Measurements from ENCODE around the gene NRG3.

The NRG3 gene

DNA sequence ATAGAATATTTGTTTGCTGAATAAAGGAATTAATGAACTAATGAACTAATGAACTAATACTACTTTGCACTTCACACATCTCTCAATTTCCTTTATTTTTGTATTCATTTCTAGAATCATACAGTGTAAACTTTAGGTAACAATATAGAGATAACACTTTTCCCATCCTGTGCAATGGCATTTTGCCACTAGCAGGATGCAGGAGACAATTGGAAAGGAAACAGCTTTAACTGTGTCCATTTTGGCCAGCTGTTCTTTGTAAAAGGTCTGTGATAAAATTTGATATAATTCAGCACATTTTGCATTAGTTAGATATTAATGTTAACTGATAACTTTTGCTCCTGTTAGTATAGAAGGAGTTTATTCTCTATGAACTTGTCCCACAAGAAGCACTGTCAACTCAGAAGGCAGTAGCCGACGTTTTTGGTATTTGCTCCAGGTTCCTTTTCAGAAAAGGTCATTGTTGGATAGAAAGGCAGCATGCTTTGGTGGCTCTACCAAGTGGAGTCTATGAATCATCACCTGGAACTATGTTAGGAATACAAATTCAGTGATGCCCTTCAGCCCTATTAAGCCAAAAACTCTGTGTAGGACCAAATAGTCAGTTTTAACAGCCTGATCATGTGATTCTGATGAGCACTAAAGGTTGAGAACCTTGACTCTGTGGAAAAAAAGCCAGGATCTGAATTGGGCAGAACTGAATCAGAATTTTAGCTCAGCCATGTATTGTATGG lies 86.6 kb downstream of the NRG3 start:
- H3K27ac ChIP-seq (replicated peaks): no peak overlapping the region
- no peak for DNase-seq (ENCODE audit: low read depth in 1 of 2, low spot score in 1 of 2)
- no peak for TF ChIP-seq SPI1 (IDR thresholded peaks at IDR 0.05; ENCODE audit: borderline replicate concordance, low read depth)
- TF ChIP-seq, protein P1, sequence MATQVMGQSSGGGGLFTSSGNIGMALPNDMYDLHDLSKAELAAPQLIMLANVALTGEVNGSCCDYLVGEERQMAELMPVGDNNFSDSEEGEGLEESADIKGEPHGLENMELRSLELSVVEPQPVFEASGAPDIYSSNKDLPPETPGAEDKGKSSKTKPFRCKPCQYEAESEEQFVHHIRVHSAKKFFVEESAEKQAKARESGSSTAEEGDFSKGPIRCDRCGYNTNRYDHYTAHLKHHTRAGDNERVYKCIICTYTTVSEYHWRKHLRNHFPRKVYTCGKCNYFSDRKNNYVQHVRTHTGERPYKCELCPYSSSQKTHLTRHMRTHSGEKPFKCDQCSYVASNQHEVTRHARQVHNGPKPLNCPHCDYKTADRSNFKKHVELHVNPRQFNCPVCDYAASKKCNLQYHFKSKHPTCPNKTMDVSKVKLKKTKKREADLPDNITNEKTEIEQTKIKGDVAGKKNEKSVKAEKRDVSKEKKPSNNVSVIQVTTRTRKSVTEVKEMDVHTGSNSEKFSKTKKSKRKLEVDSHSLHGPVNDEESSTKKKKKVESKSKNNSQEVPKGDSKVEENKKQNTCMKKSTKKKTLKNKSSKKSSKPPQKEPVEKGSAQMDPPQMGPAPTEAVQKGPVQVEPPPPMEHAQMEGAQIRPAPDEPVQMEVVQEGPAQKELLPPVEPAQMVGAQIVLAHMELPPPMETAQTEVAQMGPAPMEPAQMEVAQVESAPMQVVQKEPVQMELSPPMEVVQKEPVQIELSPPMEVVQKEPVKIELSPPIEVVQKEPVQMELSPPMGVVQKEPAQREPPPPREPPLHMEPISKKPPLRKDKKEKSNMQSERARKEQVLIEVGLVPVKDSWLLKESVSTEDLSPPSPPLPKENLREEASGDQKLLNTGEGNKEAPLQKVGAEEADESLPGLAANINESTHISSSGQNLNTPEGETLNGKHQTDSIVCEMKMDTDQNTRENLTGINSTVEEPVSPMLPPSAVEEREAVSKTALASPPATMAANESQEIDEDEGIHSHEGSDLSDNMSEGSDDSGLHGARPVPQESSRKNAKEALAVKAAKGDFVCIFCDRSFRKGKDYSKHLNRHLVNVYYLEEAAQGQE (IDR thresholded peaks at IDR 0.05; ENCODE audit: insufficient replicate concordance, low read depth): no peak
- no peak for TF ChIP-seq GABPA (IDR thresholded peaks at IDR 0.05; ENCODE audit: low read depth)
- no peak for TF ChIP-seq POLR2AphosphoS5 (IDR thresholded peaks at IDR 0.05; ENCODE audit: low read depth)
- no peak for TF ChIP-seq CTCF (IDR thresholded peaks at IDR 0.05; ENCODE audit: insufficient read depth, low read length)
- H3K27me3 ChIP-seq (ENCODE audit: insufficient read depth, poor library complexity, severe bottlenecking): no peaks in the 10 kb centered on the region
- H3K4me3 ChIP-seq (replicated peaks; ENCODE audit: insufficient read depth, low read length): no peak overlapping the region

DNA sequence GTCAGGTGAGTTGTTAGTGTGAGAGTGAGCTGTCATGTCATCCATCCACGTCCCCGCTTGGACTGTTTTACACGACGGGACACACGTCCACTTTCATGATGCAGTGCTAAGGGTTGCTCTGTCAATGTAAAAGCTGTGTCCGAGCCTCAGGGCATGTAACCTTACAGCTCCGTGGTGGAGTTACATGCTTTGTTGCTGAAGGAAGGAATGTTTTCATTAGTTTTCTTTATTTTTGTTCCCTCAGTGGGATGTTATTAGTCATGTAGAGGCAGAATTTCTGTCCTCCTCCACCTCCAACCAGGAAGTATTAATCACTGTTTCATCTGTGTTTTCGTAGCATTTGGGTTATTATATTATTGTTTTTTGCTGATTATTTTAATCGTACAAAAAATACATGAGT lies 88.6 kb downstream of the NRG3 start:
- Histone ChIP-seq H3K27ac (replicated peaks) (no peak overlapping the region), H3K27me3 (ENCODE audit: insufficient read depth, poor library complexity, severe bottlenecking) (no peaks in the 10 kb centered on the region), H3K4me3 (replicated peaks; ENCODE audit: insufficient read depth, low read length) (no peak overlapping the region)
- TF ChIP-seq GABPA (IDR thresholded peaks at IDR 0.05; ENCODE audit: low read depth) (no peak), SPI1 (IDR thresholded peaks at IDR 0.05; ENCODE audit: borderline replicate concordance, low read depth) (no peak), POLR2AphosphoS5 (IDR thresholded peaks at IDR 0.05; ENCODE audit: low read depth) (no peak), CTCF (IDR thresholded peaks at IDR 0.05; ENCODE audit: insufficient read depth, low read length) (no peak)
- TF ChIP-seq, protein P1 (IDR thresholded peaks at IDR 0.05; ENCODE audit: insufficient replicate concordance, low read depth): no peak
- no peak for DNase-seq (ENCODE audit: low read depth in 1 of 2, low spot score in 1 of 2)

DNA sequence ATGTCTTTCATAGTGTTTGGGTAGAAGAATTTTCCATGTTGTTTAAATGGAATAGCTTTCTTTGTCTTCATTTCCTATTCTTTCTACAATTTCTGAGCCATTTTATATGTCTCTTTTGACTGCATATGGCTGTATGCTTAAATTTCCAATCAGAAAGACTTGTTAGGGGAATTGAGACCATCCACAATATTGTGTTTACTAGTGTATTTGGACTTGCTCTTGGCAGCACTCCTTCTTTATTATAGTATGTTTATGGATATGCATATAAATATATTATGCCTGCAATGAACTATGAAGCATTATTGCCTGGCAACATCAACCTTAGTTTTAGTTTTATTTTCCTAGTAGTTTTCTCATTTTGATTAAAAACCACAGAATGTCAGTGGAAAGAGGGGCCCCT lies 92.7 kb downstream of the NRG3 start:
- DNase-seq (ENCODE audit: low read depth in 1 of 2, low spot score in 1 of 2): no peak
- Histone ChIP-seq H3K27me3 (ENCODE audit: insufficient read depth, poor library complexity, severe bottlenecking) (no peaks in the 10 kb centered on the region), H3K27ac (replicated peaks) (no peak overlapping the region), H3K4me3 (replicated peaks; ENCODE audit: insufficient read depth, low read length) (no peak overlapping the region)
- no peak for TF ChIP-seq CTCF (IDR thresholded peaks at IDR 0.05; ENCODE audit: insufficient read depth, low read length)
- TF ChIP-seq SPI1 (IDR thresholded peaks at IDR 0.05; ENCODE audit: borderline replicate concordance, low read depth): no peak
- TF ChIP-seq, protein P1 (IDR thresholded peaks at IDR 0.05; ENCODE audit: insufficient replicate concordance, low read depth): no peak
- no peak for TF ChIP-seq POLR2AphosphoS5 (IDR thresholded peaks at IDR 0.05; ENCODE audit: low read depth)
- no peak for TF ChIP-seq GABPA (IDR thresholded peaks at IDR 0.05; ENCODE audit: low read depth)
